Uterus (tissue), 4 donors: ENCODE measurements around the gene GSG1L. TPM values are rescaled to one million over a fixed set of nuclear protein-coding genes. Genes with fewer than 3 reads are reported as not detected.

Experiments used
- DNase-seq, 2 donors: peaks; one replicate each; pipeline ENCODE4 v3.0.0-alpha.2; 2019 to 2020
- H3K27ac ChIP-seq, 2 donors: fragments of 200-600 bp; sonication (generic); 1 replicate in 1 of 2; 2 replicates in 1 of 2; pipeline ENCODE4 v1.5.1; 2016 to 2018
- H3K27me3 ChIP-seq, 2 donors: fragments of 200-600 bp; sonication (generic); one replicate each; pipeline ENCODE4 v1.5.1; 2018 to 2019; ENCODE audit warnings: control low read depth in 1 of 2
- H3K36me3 ChIP-seq, 2 donors: fragments of 200-600 bp; sonication (generic); one replicate each; pipeline ENCODE4 v1.5.1; 2019; ENCODE audit warnings: control low read depth in 1 of 2
- H3K4me1 ChIP-seq, 2 donors: fragments of 200-600 bp; sonication (generic); one replicate each; pipeline ENCODE4 v1.5.1; 2018 to 2019; ENCODE audit warnings: control low read depth in 1 of 2
- H3K4me3 ChIP-seq, 2 donors: fragments of 200-600 bp; sonication (generic); 1 replicate in 1 of 2; 2 replicates in 1 of 2; pipeline ENCODE4 v1.5.1; 2018 to 2019; ENCODE audit warnings: mild to moderate bottlenecking in 1 of 2
- H3K9me3 ChIP-seq, 2 donors: fragments of 200-600 bp; sonication (generic); one replicate each; pipeline ENCODE4 v1.5.1; 2019; ENCODE audit warnings: control low read depth in 1 of 2
- CTCF ChIP-seq, 4 experiments: fragments of 200-600 bp in 2 of 4; fragments of 450-650 bp in 2 of 4; sonication (generic) in 2 of 4; IDR thresholded peaks; one replicate each; pipeline ENCODE4 v1.5.1; 2016 to 2019; ENCODE audit warnings: antibody characterized with exemption in 4 of 4, mild to moderate bottlenecking in 2 of 4, moderate library complexity in 1 of 4
- POLR2A ChIP-seq, 2 donors: fragments of 450-650 bp; IDR thresholded peaks; one replicate each; pipeline ENCODE4 v1.6.1; 2016; ENCODE audit warnings: antibody characterized with exemption in 2 of 2, mild to moderate bottlenecking in 1 of 2, moderate library complexity in 1 of 2
- intact Hi-C: fragments of 100-400 bp; cut with DNase I; formaldehyde crosslinking; loops from one replicate; pipeline ENCODE4 v1.15.1; 2023; ENCODE audit warnings: low total_unique reads
- total RNA-seq, 4 donors: library from RNA; depleted of rRNA in 3 of 4; stranded (reverse); fragments of >200 nt in 3 of 4; gene quantifications; one replicate each; pipeline versions ENCODE4 v1.1.0 to v1.2.4, GENCODE V29; 2014 to 2023
- donor health status: DM: yes; HTN: yes; CAD: no.

Gene GSG1L
- total RNA-seq, 4 donors from 2014 or later: 0.24 to 0.35 TPM; not detected in 2

- TF ChIP-seq POLR2A (IDR thresholded peaks at IDR 0.05) (no peak), CTCF (IDR thresholded peaks at IDR 0.05) (no peak)
- Histone ChIP-seq H3K4me3 (no peak overlapping the region), H3K36me3 (no peaks in the 10 kb centered on the region), H3K27ac (no peak overlapping the region), H3K9me3 (no peaks in the 10 kb centered on the region), H3K4me1 (no peaks in the 10 kb centered on the region), H3K27me3 (no peaks in the 10 kb centered on the region)
- intact Hi-C loops: no loop called here
- DNase-seq: no peak
These were observed 257.1 kb downstream of the GSG1L start for GRCh38 chr16:27806388-27806787.

- H3K36me3 ChIP-seq: no peaks in the 10 kb centered on the region
- H3K9me3 ChIP-seq: no peaks in the 10 kb centered on the region
- H3K27me3 ChIP-seq: no peaks in the 10 kb centered on the region
- DNase-seq: no peak
- TF ChIP-seq POLR2A (IDR thresholded peaks at IDR 0.05) (no peak), CTCF (IDR thresholded peaks at IDR 0.05) (no peak)
- H3K27ac ChIP-seq: no peak overlapping the region
- H3K4me1 ChIP-seq: no peaks in the 10 kb centered on the region
- intact Hi-C loops: no loop called here
- no peak overlapping the region for H3K4me3 ChIP-seq
These were observed 257.6 kb downstream of the GSG1L start for GRCh38 chr16:27805828-27806351.

- H3K4me1 ChIP-seq: no peaks in the 10 kb centered on the region
- no peak overlapping the region for H3K27ac ChIP-seq
- H3K36me3 ChIP-seq: no peaks in the 10 kb centered on the region
- H3K9me3 ChIP-seq: no peaks in the 10 kb centered on the region
- no peak for TF ChIP-seq POLR2A (IDR thresholded peaks at IDR 0.05)
- TF ChIP-seq CTCF (IDR thresholded peaks at IDR 0.05): no peak
- no peak for DNase-seq
- intact Hi-C loops: no loop called here
- H3K4me3 ChIP-seq: no peak overlapping the region
- H3K27me3 ChIP-seq: no peaks in the 10 kb centered on the region
These were observed 259.6 kb downstream of the GSG1L start for GRCh38 chr16:27803775-27804549.

DNA sequence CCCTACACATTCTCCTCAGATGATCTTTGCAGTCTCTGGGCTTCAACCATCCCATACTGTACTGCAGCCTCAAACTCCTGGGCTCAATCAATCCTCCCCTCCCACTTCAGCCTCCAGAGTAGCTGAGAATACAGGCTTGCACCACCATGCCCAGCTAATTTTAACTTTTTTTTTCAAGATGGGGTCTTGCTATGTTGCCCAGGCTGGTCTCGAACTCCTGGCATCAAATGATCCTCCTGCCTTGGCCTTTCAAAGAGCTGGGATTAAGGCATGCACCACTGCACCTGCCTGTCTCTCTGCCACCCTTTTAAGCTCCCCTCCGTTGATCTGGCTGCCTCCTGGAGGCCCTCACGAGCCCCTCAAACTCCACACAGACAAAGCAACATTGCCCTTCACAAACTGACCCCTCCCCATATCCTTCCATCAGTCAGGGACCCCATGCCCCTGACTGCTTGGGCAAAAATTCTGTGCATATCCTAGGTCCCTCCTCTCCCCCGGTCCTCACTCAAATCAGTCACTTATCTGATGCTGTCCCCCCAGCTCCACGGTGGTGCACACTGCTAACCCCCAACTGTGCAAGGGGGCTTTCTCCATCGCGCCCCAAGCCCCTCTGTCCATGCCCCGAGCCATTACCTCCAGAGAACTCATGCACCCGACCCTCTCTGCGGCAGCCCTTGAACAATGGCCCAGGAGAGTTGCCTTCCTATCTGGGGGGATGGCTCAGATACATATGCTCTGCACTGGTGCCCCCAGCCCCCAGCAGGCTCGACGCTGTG, 260.7 kb downstream of the GSG1L start:
- intact Hi-C loops: no loop called here
- Histone ChIP-seq H3K4me3 (no peak overlapping the region), H3K27me3 (no peaks in the 10 kb centered on the region), H3K9me3 (no peaks in the 10 kb centered on the region), H3K36me3 (no peaks in the 10 kb centered on the region), H3K4me1 (no peaks in the 10 kb centered on the region), H3K27ac (no peak overlapping the region)
- DNase-seq: no peak
- TF ChIP-seq POLR2A (IDR thresholded peaks at IDR 0.05) (no peak), CTCF (IDR thresholded peaks at IDR 0.05) (no peak)
